HEK293T (cell line): ENCODE measurements around the gene TEX38.

Source experiments
- ARNT ChIP-seq: fragments of 450-650 bp; IDR thresholded peaks from 2 replicates; pipeline ENCODE4 v1.6.1; 2017; ENCODE audit warnings: mild to moderate bottlenecking
- BHLHE40 ChIP-seq: fragments of 450-650 bp; IDR thresholded peaks from 2 replicates; pipeline ENCODE4 v1.6.1; 2016; ENCODE audit warnings: mild to moderate bottlenecking, moderate library complexity, borderline replicate concordance
- ELF4 ChIP-seq: fragments of 450-650 bp; IDR thresholded peaks from 2 replicates; pipeline ENCODE4 v1.6.1; 2017; ENCODE audit warnings: antibody characterized with exemption
- FOXM1 ChIP-seq: fragments of 450-650 bp; IDR thresholded peaks from 2 replicates; pipeline ENCODE4 v1.6.1; 2017; ENCODE audit warnings: mild to moderate bottlenecking, borderline replicate concordance
- HDGF ChIP-seq: fragments of 450-650 bp; IDR thresholded peaks from 2 replicates; pipeline ENCODE4 v1.6.1; 2017; ENCODE audit warnings: antibody characterized with exemption, borderline replicate concordance
- L3MBTL2 ChIP-seq: fragments of 450-650 bp; conservative IDR thresholded peaks from 2 replicates; pipeline ENCODE4 v1.6.1; 2016; ENCODE audit warnings: mild to moderate bottlenecking
- NFRKB ChIP-seq: fragments of 450-650 bp; IDR thresholded peaks from 2 replicates; pipeline ENCODE4 v1.6.1; 2016; ENCODE audit warnings: mild to moderate bottlenecking, moderate library complexity
- PKNOX1 ChIP-seq: fragments of 450-650 bp; IDR thresholded peaks from 2 replicates; pipeline ENCODE4 v1.6.1; 2016
- SP1 ChIP-seq: fragments of 450-650 bp; IDR thresholded peaks from 2 replicates; pipeline ENCODE4 v1.6.1; 2017
- ZNF384 ChIP-seq: fragments of 450-650 bp; IDR thresholded peaks from 2 replicates; pipeline ENCODE4 v1.6.1; 2016

- no peak for TF ChIP-seq NFRKB
- TF ChIP-seq PKNOX1, result no peak
- no peak for TF ChIP-seq ZNF384
- TF ChIP-seq SP1, result no peak
- TF ChIP-seq BHLHE40, result no peak
- TF ChIP-seq ELF4, result no peak
- TF ChIP-seq FOXM1, result no peak
- no peak for TF ChIP-seq ARNT
- TF ChIP-seq L3MBTL2, result no peak
- TF ChIP-seq HDGF, result no peak
Measured at GRCh38 chr1:46684670-46685069, 13.0 kb downstream of the TEX38 start.
